Activated CD4-positive, alpha-beta memory T cell treated with anti-CD3 and anti-CD28 coated beads for 36 hours (primary cell): Measurements from ENCODE around the gene CCL11. TPM values are rescaled to one million over a fixed set of nuclear protein-coding genes. Genes with fewer than 3 reads are reported as not detected.
A peak's percentile ranks its signal among the peaks of the same experiment; 100 is the strongest.
"Not testable (repeated sequence)": the region's sequence is repeated elsewhere in the genome, so short reads cannot be mapped to it uniquely, and the experiment has no call there.

Experiments used
- CTCF ChIA-PET: fragments of 350-600 bp; sonication (Branson Sonifier 250); formaldehyde crosslinking; loops from one replicate; lab custom pipeline; 2021; ENCODE audit warnings: antibody characterized with exemption, inconsistent platforms; lab: Charles Lee
- POLR2A ChIA-PET: fragments of 350-600 bp; sonication (Branson Sonifier 250); formaldehyde crosslinking; loops from one replicate; lab custom pipeline; 2021; ENCODE audit warnings: antibody characterized with exemption; lab: Charles Lee
- DNase-seq: peaks from one replicate; pipeline ENCODE4 v3.0.0-alpha.2; 2020
- H3K27ac Mint-ChIP-seq: one replicate; pipeline ENCODE4 v1.8.0; 2021; ENCODE audit warnings: mixed read lengths
- H3K27me3 Mint-ChIP-seq: one replicate; pipeline ENCODE4 v1.8.0; 2021; ENCODE audit warnings: mixed read lengths
- H3K36me3 Mint-ChIP-seq: one replicate; pipeline ENCODE4 v1.8.0; 2021; ENCODE audit warnings: mixed read lengths
- H3K4me1 Mint-ChIP-seq: one replicate; pipeline ENCODE4 v1.8.0; 2021; ENCODE audit warnings: low read depth, mixed read lengths
- H3K4me3 Mint-ChIP-seq: one replicate; pipeline ENCODE4 v1.8.0; 2021; ENCODE audit warnings: mild to moderate bottlenecking, mixed read lengths
- H3K9me3 Mint-ChIP-seq: one replicate; pipeline ENCODE4 v1.8.0; 2021; ENCODE audit warnings: mixed read lengths
- intact Hi-C: fragments of 100-400 bp; cut with micrococcal nuclease; formaldehyde crosslinking; loops from one replicate; pipeline ENCODE4 v1.15.1; 2023
- total RNA-seq, 2 experiments: library from RNA; stranded (reverse); gene quantifications; one replicate each; pipeline ENCODE4 v1.2.3, GENCODE V29; 2021

The CCL11 gene
- total RNA-seq, 2 experiments from 2014 or later: not detected

DNA sequence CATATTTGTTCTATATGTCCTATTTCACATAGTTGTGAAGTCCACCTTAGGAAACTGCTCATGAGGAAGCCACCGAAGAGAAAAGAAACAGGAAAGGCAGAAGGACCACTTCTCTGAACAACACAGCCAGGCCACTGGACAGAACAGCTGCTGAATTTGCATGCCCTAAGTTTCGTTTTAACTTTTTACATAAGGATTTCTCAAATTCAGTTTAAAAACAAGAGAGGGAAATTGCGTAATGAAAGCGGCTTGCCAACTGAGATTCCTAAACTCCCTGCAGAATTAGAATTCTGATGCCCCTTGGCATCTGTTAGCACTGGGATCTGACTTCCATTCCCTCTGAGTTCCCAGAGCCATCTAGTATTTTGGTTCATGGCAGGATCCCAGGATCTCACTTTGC, 28.7 kb downstream of the CCL11 start:
- Mint-ChIP-seq H3K9me3 (no peaks in the 10 kb centered on the region), H3K4me1 (no peaks in the 10 kb centered on the region), H3K27me3 (peaks cover 19% of the 10 kb centered on the region), H3K27ac (no peak overlapping the region), H3K4me3 (no peak overlapping the region), H3K36me3 (no peaks in the 10 kb centered on the region)
- DNase-seq: no peak
- CTCF ChIA-PET: interaction anchor here (0.7 kb wide), 1 partner anchor 14 kb away, joined by 3 read pairs; no protein-coding TSS in a partner anchor
- intact Hi-C loops: no loop called here
- POLR2A ChIA-PET: no interaction called here

GRCh38 chr17:34318474-34318873, 32.9 kb downstream of the CCL11 start:
- no peak overlapping the region for H3K27ac Mint-ChIP-seq
- no peaks in the 10 kb centered on the region for H3K9me3 Mint-ChIP-seq
- ChIA-PET POLR2A (no interaction called here), CTCF (no interaction called here)
- H3K4me1 Mint-ChIP-seq: no peaks in the 10 kb centered on the region
- peaks cover 16% of the 10 kb centered on the region for H3K27me3 Mint-ChIP-seq
- intact Hi-C loops: no loop called here
- no peak overlapping the region for H3K4me3 Mint-ChIP-seq
- peak; percentile 15 for DNase-seq
- H3K36me3 Mint-ChIP-seq: no peaks in the 10 kb centered on the region

DNA sequence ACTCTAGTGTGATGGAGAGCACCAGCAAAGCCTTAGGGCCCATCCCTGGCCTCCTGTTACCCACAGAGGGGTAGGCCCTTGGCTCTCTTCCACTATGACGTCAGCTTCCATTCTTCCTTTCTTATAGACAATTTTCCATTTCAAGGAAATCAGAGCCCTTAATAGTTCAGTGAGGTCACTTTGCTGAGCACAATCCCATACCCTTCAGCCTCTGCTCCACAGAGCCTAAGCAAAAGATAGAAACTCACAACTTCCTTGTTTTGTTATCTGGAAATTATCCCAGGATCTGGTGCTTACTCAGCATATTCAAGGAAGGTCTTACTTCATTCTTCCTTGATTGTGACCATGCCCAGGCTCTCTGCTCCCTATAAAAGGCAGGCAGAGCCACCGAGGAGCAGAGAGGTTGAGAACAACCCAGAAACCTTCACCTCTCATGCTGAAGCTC, 33.5 kb downstream of the CCL11 start, which contains the start of gene CCL8:
TSS of gene CCL8 (plus strand) at position 397 of the 445 bp plus-strand sequence. CDS start 67 bp downstream, outside the sequence.
- ChIA-PET POLR2A (no interaction called here), CTCF (interaction anchor here (1.9 kb wide), 1 partner anchor 43 kb away, joined by 8 read pairs; no protein-coding TSS in a partner anchor)
- Mint-ChIP-seq H3K4me3 (no peak within 1 kb of the TSS), H3K4me1 (no peaks in the 10 kb centered on the region), H3K36me3 (no peaks in the 10 kb centered on the region), H3K9me3 (peaks cover 3% of the 10 kb centered on the region), H3K27me3 (peaks cover 14% of the 10 kb centered on the region), H3K27ac (no peak within 1 kb of the TSS)
- intact Hi-C loops: no loop called here
- DNase-seq: no peak

GRCh38 chr17:34321964-34322363, 36.4 kb downstream of the CCL11 start:
- POLR2A ChIA-PET: no interaction called here
- intact Hi-C loops: no loop called here
- no peak for DNase-seq
- H3K4me1 Mint-ChIP-seq: no peaks in the 10 kb centered on the region
- H3K9me3 Mint-ChIP-seq: peaks cover 13% of the 10 kb centered on the region
- H3K27me3 Mint-ChIP-seq: peaks cover 18% of the 10 kb centered on the region
- peaks cover 2% of the 10 kb centered on the region for H3K36me3 Mint-ChIP-seq
- H3K27ac Mint-ChIP-seq: no peak overlapping the region
- no peak overlapping the region for H3K4me3 Mint-ChIP-seq
- CTCF ChIA-PET: interaction anchor here (1.1 to 2.1 kb wide), 2 partner anchors 39 to 151 kb away, joined by 4 read pairs; no protein-coding TSS in a partner anchor

DNA sequence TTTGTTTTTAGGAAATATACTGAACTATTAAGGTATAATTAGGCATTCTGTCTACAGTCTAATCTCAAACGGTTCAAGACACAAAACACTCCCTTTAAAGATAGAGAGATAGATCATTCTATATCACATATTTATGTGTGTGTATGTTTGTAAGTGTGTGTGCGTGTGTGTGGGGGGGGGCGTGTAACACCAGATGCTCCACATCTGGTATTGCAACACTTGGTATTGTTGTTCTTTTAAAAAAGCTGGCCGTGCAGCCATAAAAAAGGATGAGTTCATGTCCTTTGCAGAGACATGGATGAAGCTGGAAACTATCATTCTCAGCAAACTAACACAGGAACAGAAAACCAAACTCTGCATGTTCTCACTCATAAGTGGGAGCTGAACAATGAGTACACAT, 42.0 kb downstream of the CCL11 start:
- H3K27ac Mint-ChIP-seq, POLR2A ChIA-PET, H3K4me3 Mint-ChIP-seq, H3K4me1 Mint-ChIP-seq, DNase-seq, intact Hi-C loops, H3K36me3 Mint-ChIP-seq: not testable (repeated sequence)
- peaks cover 31% of the 10 kb centered on the region for H3K27me3 Mint-ChIP-seq
- CTCF ChIA-PET: interaction anchor here (1.3 kb wide), 1 partner anchor 34 kb away, joined by 3 read pairs; no protein-coding TSS in a partner anchor
- H3K9me3 Mint-ChIP-seq: peaks cover 13% of the 10 kb centered on the region

GRCh38 chr17:34337701-34338100, 52.2 kb downstream of the CCL11 start:
- ChIA-PET CTCF (no interaction called here), POLR2A (no interaction called here)
- no peak overlapping the region for H3K4me3 Mint-ChIP-seq
- intact Hi-C loops: no loop called here
- H3K36me3 Mint-ChIP-seq: no peaks in the 10 kb centered on the region
- no peak overlapping the region for H3K27ac Mint-ChIP-seq
- no peaks in the 10 kb centered on the region for H3K9me3 Mint-ChIP-seq
- no peak for DNase-seq
- no peaks in the 10 kb centered on the region for H3K4me1 Mint-ChIP-seq
- peaks cover 36% of the 10 kb centered on the region for H3K27me3 Mint-ChIP-seq

Other genes starting within 250 kb of the CCL11 start
- gene CCL2, start 30.5 kb upstream of the CCL11 start, total RNA-seq: not detected
- not detected for gene CCL7, start 15.5 kb upstream of the CCL11 start, total RNA-seq
- gene CCL8, start 33.7 kb downstream of the CCL11 start, total RNA-seq: not detected
- not detected for gene CCL13, start 70.7 kb downstream of the CCL11 start, total RNA-seq
- under 1 TPM; 0.44 to 0.67 TPM for gene CCL1, start 77.5 kb downstream of the CCL11 start, total RNA-seq